HEK293 (cell line): Measurements from ENCODE around the gene PAX6.

Experiments
- BCL11B ChIP-seq: fragments of 450-650 bp; formaldehyde crosslinking; IDR thresholded peaks from 2 replicates; pipeline ENCODE4 v1.5.1; 2016; ENCODE audit warnings: low read depth, missing biosample characterization, missing genetic modification characterization
- HOXA7 ChIP-seq: sonication (generic); formaldehyde crosslinking; IDR thresholded peaks from 2 replicates; pipeline ENCODE4 v1.8.1; 2022; ENCODE audit warnings: missing genetic modification reagents, borderline replicate concordance
- KLF9 ChIP-seq: fragments of 450-650 bp; formaldehyde crosslinking; IDR thresholded peaks from 2 replicates; pipeline ENCODE4 v1.5.1; 2016; ENCODE audit warnings: missing biosample characterization, missing genetic modification characterization, low read depth
- PRDM1 ChIP-seq: fragments of 450-650 bp; formaldehyde crosslinking; IDR thresholded peaks from 2 replicates; pipeline ENCODE4; 2016; ENCODE audit warnings: missing biosample characterization, missing genetic modification characterization
- TCF7L2 ChIP-seq: IDR thresholded peaks from 2 replicates; pipeline ENCODE4 v1.6.1; 2011; ENCODE audit warnings: low read depth, mild to moderate bottlenecking, inconsistent platforms, low read length, moderate library complexity, borderline replicate concordance
- ZBTB8A ChIP-seq: fragments of 450-650 bp; formaldehyde crosslinking; IDR thresholded peaks from 2 replicates; pipeline ENCODE4 v1.5.1; 2016; ENCODE audit warnings: missing biosample characterization, missing genetic modification characterization
- ZFHX2 ChIP-seq: fragments of 450-650 bp; formaldehyde crosslinking; conservative IDR thresholded peaks from 2 replicates; pipeline ENCODE4 v1.5.1; 2016; ENCODE audit warnings: missing biosample characterization, missing genetic modification characterization
- ZNF10 ChIP-seq: fragments of 450-650 bp; formaldehyde crosslinking; IDR thresholded peaks from 2 replicates; pipeline ENCODE4 v1.5.1; 2017; ENCODE audit warnings: missing biosample characterization, missing genetic modification characterization
- ZNF121 ChIP-seq: fragments of 450-650 bp; formaldehyde crosslinking; IDR thresholded peaks from 2 replicates; pipeline ENCODE4 v1.5.1; 2016; ENCODE audit warnings: missing biosample characterization, missing genetic modification characterization
- ZNF274 ChIP-seq, 2 experiments: fragments of 200-500 bp in 1 of 2; fragments of 450-650 bp in 1 of 2; sonication (Bioruptor generic) in 1 of 2; formaldehyde crosslinking in 1 of 2; IDR thresholded peaks; 2 replicates each; pipeline versions ENCODE4 v1.5.1 to v1.6.1; 2014 to 2016; ENCODE audit warnings: borderline replicate concordance in 1 of 2, inconsistent platforms in 1 of 2, low read length in 1 of 2, missing biosample characterization in 1 of 2, missing genetic modification characterization in 1 of 2
- TF ChIP-seq, protein P1 (sequence below): fragments of 450-650 bp; formaldehyde crosslinking; IDR thresholded peaks from 2 replicates; pipeline ENCODE4 v1.5.1; 2016; ENCODE audit warnings: missing biosample characterization, missing genetic modification characterization
- TF ChIP-seq, protein P2 (sequence below): fragments of 450-650 bp; formaldehyde crosslinking; IDR thresholded peaks from 2 replicates; pipeline ENCODE4 v1.5.1; 2016; ENCODE audit warnings: missing biosample characterization, missing genetic modification characterization
- TF ChIP-seq, protein P3 (sequence below): fragments of 450-650 bp; formaldehyde crosslinking; IDR thresholded peaks from 2 replicates; pipeline ENCODE4 v1.5.1; 2016; ENCODE audit warnings: missing biosample characterization, missing genetic modification characterization, low read depth

- TF ChIP-seq ZNF10: no peak
- TF ChIP-seq, protein P1, sequence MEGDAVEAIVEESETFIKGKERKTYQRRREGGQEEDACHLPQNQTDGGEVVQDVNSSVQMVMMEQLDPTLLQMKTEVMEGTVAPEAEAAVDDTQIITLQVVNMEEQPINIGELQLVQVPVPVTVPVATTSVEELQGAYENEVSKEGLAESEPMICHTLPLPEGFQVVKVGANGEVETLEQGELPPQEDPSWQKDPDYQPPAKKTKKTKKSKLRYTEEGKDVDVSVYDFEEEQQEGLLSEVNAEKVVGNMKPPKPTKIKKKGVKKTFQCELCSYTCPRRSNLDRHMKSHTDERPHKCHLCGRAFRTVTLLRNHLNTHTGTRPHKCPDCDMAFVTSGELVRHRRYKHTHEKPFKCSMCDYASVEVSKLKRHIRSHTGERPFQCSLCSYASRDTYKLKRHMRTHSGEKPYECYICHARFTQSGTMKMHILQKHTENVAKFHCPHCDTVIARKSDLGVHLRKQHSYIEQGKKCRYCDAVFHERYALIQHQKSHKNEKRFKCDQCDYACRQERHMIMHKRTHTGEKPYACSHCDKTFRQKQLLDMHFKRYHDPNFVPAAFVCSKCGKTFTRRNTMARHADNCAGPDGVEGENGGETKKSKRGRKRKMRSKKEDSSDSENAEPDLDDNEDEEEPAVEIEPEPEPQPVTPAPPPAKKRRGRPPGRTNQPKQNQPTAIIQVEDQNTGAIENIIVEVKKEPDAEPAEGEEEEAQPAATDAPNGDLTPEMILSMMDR: no peak
- TF ChIP-seq, protein P2, sequence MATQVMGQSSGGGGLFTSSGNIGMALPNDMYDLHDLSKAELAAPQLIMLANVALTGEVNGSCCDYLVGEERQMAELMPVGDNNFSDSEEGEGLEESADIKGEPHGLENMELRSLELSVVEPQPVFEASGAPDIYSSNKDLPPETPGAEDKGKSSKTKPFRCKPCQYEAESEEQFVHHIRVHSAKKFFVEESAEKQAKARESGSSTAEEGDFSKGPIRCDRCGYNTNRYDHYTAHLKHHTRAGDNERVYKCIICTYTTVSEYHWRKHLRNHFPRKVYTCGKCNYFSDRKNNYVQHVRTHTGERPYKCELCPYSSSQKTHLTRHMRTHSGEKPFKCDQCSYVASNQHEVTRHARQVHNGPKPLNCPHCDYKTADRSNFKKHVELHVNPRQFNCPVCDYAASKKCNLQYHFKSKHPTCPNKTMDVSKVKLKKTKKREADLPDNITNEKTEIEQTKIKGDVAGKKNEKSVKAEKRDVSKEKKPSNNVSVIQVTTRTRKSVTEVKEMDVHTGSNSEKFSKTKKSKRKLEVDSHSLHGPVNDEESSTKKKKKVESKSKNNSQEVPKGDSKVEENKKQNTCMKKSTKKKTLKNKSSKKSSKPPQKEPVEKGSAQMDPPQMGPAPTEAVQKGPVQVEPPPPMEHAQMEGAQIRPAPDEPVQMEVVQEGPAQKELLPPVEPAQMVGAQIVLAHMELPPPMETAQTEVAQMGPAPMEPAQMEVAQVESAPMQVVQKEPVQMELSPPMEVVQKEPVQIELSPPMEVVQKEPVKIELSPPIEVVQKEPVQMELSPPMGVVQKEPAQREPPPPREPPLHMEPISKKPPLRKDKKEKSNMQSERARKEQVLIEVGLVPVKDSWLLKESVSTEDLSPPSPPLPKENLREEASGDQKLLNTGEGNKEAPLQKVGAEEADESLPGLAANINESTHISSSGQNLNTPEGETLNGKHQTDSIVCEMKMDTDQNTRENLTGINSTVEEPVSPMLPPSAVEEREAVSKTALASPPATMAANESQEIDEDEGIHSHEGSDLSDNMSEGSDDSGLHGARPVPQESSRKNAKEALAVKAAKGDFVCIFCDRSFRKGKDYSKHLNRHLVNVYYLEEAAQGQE (tag by site-specific recombination): no peak
- no peak for TF ChIP-seq BCL11B (tag by site-specific recombination)
- TF ChIP-seq TCF7L2: no peak
- TF ChIP-seq ZBTB8A (tag by site-specific recombination): no peak
- TF ChIP-seq KLF9 (tag by site-specific recombination): no peak
- no peak for TF ChIP-seq ZNF274 (IDR thresholded peaks at IDR 0.05; ENCODE audit: low read length)
- TF ChIP-seq ZNF274 (tag by site-specific recombination; IDR thresholded peaks at IDR 0.05; ENCODE audit: borderline replicate concordance): no peak
- no peak for TF ChIP-seq ZNF121 (tag by site-specific recombination)
- TF ChIP-seq, protein P3, sequence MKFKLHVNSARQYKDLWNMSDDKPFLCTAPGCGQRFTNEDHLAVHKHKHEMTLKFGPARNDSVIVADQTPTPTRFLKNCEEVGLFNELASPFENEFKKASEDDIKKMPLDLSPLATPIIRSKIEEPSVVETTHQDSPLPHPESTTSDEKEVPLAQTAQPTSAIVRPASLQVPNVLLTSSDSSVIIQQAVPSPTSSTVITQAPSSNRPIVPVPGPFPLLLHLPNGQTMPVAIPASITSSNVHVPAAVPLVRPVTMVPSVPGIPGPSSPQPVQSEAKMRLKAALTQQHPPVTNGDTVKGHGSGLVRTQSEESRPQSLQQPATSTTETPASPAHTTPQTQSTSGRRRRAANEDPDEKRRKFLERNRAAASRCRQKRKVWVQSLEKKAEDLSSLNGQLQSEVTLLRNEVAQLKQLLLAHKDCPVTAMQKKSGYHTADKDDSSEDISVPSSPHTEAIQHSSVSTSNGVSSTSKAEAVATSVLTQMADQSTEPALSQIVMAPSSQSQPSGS (tag by site-specific recombination): no peak
- TF ChIP-seq HOXA7 (CRISPR knock-in tag): no peak
- no peak for TF ChIP-seq ZFHX2 (tag by site-specific recombination)
- TF ChIP-seq PRDM1 (tag by site-specific recombination): no peak
Observed at GRCh38 chr11:31795706-31796498, 15.2 kb downstream of the PAX6 start.
